SK-N-SH (cell line): ENCODE data around the gene TCF25. TPM values are rescaled to one million over a fixed set of nuclear protein-coding genes. Genes with fewer than 3 reads are reported as not detected.

ENCODE experiments used
- CTCF ChIA-PET: fragments of 300-600, 350-600 bp; formaldehyde crosslinking; extraction: SDS; loops from one replicate; lab custom pipeline; 2021; lab: Yijun Ruan, JAX
- POLR2A ChIA-PET: fragments of 350-600 bp; sonication (Branson Sonifier 250); formaldehyde crosslinking; extraction: SDS; loops from one replicate; lab custom pipeline; 2020; ENCODE audit warnings: antibody characterized with exemption, inconsistent platforms; lab: Yijun Ruan, JAX
- DNase-seq: peaks from one replicate; pipeline ENCODE4 v3.0.0; 2012
- H2AFZ ChIP-seq: fragments of 200-600 bp; sonication (generic); 2 replicates; pipeline ENCODE4 v1.8.1; 2016; ENCODE audit warnings: antibody characterized with exemption, mild to moderate bottlenecking, low read depth
- H3F3A ChIP-seq: fragments of 200-600 bp; sonication (generic); replicated peaks from 2 replicates; pipeline ENCODE3; 2016; ENCODE audit warnings: antibody characterized with exemption, mild to moderate bottlenecking; ENCODE audit not compliant: insufficient read depth
- H3K27ac ChIP-seq, 2 experiments: fragments of 200-500 bp in 1 of 2; fragments of 200-600 bp in 1 of 2; sonication (Bioruptor generic) in 1 of 2; sonication (generic), shearing (Covaris generic) in 1 of 2; 2 replicates each; pipeline versions ENCODE4 v1.5.1 to v1.6.1; 2014 to 2016; ENCODE audit warnings: low read depth in 2 of 2, inconsistent platforms in 1 of 2, low read length in 1 of 2, mild to moderate bottlenecking in 1 of 2, mixed read lengths in 1 of 2
- H3K27me3 ChIP-seq: fragments of 200-600 bp; sonication (generic), shearing (Covaris generic); 2 replicates; pipeline ENCODE4 v1.6.1; 2016; ENCODE audit warnings: mixed run types; ENCODE audit not compliant: insufficient read depth
- H3K36me3 ChIP-seq, 2 experiments: fragments of 200-500 bp in 1 of 2; fragments of 200-600 bp in 1 of 2; sonication (Bioruptor generic) in 1 of 2; sonication (generic) in 1 of 2; replicated peaks in 1 of 2; 2 replicates each; pipeline versions ENCODE3 to v1.5.1; 2014 to 2016; ENCODE audit warnings: low read length in 1 of 2, mild to moderate bottlenecking in 1 of 2; ENCODE audit not compliant: insufficient read depth in 2 of 2, control insufficient read depth in 1 of 2
- H3K4me1 ChIP-seq, 2 experiments: fragments of 200-500 bp in 1 of 2; fragments of 200-600 bp in 1 of 2; sonication (Bioruptor generic) in 1 of 2; sonication (generic), shearing (Covaris generic) in 1 of 2; 2 replicates each; pipeline versions ENCODE4 v1.5.1 to v1.6.1; 2014 to 2016; ENCODE audit warnings: low read depth in 1 of 2, low read length in 1 of 2, mixed run types in 1 of 2; ENCODE audit not compliant: insufficient read depth in 2 of 2, control insufficient read depth in 1 of 2
- H3K4me2 ChIP-seq: fragments of 200-600 bp; sonication (generic), shearing (Covaris generic); 2 replicates; pipeline ENCODE4 v1.6.1; 2017; ENCODE audit warnings: mixed run types
- H3K4me3 ChIP-seq, 2 experiments: fragments of 200-500 bp in 1 of 2; fragments of 200-600 bp in 1 of 2; sonication (Bioruptor generic) in 1 of 2; sonication (generic), shearing (Covaris generic) in 1 of 2; 2 replicates each; pipeline versions ENCODE4 v1.5.1 to v1.8.1; 2014 to 2016; ENCODE audit warnings: low read depth in 2 of 2, inconsistent platforms in 1 of 2, low read length in 1 of 2, mild to moderate bottlenecking in 1 of 2, mixed read lengths in 1 of 2, moderate library complexity in 1 of 2
- H3K79me2 ChIP-seq: fragments of 200-600 bp; sonication (generic); 2 replicates; pipeline ENCODE4 v1.8.1; 2017; ENCODE audit warnings: mild to moderate bottlenecking; ENCODE audit not compliant: insufficient read depth
- H3K9ac ChIP-seq: fragments of 200-600 bp; sonication (generic); 2 replicates; pipeline ENCODE4 v1.6.1; 2017; ENCODE audit warnings: mixed run types
- H3K9me2 ChIP-seq: fragments of 200-600 bp; sonication (generic); 2 replicates; pipeline ENCODE4 v1.6.1; 2017; ENCODE audit warnings: mixed run types
- H3K9me3 ChIP-seq: fragments of 200-600 bp; sonication (generic); 2 replicates; pipeline ENCODE4 v1.6.1; 2017; ENCODE audit warnings: mixed run types, mild to moderate bottlenecking, moderate library complexity
- H4K20me1 ChIP-seq: fragments of 200-600 bp; sonication (generic); 2 replicates; pipeline ENCODE4 v1.6.1; 2017; ENCODE audit warnings: mild to moderate bottlenecking, mixed run types; ENCODE audit not compliant: insufficient read depth
- CHD2 ChIP-seq: fragments of 150-350 bp; IDR thresholded peaks from 2 replicates; pipeline ENCODE4 v1.6.1; 2018; ENCODE audit warnings: low read length; ENCODE audit not compliant: partially characterized antibody
- ELF1 ChIP-seq: IDR thresholded peaks from 2 replicates; pipeline ENCODE4 v1.4.0; 2012
- EP300 ChIP-seq, 2 experiments: IDR thresholded peaks; 2 replicates each; pipeline versions ENCODE4 v1.4.0 to v1.6.1; 2012; ENCODE audit warnings: borderline replicate concordance in 1 of 2, low read depth in 1 of 2, low read length in 1 of 2
- EZH2phosphoT487 ChIP-seq: fragments of 200-600 bp; sonication (generic); IDR thresholded peaks from 2 replicates; pipeline ENCODE4 v1.6.1; 2017; ENCODE audit warnings: low read depth, mixed run types, mild to moderate bottlenecking, antibody characterized with exemption, moderate library complexity, borderline replicate concordance
- FOSL2 ChIP-seq: IDR thresholded peaks from 2 replicates; pipeline ENCODE4 v1.4.0; 2012; ENCODE audit warnings: low read depth, mild to moderate bottlenecking, moderate library complexity, borderline replicate concordance
- FOXJ3 ChIP-seq: sonication (generic); formaldehyde crosslinking; IDR thresholded peaks from 2 replicates; pipeline ENCODE4 v1.5.1; 2020; ENCODE audit warnings: mild to moderate bottlenecking, missing genetic modification reagents
- FOXM1 ChIP-seq: IDR thresholded peaks from 2 replicates; pipeline ENCODE4 v1.4.0; 2012; ENCODE audit warnings: low read depth, mild to moderate bottlenecking
- GABPA ChIP-seq: IDR thresholded peaks from 2 replicates; pipeline ENCODE4 v1.4.0; 2012; ENCODE audit warnings: low read depth, mild to moderate bottlenecking
- GATA2 ChIP-seq: sonication (generic); formaldehyde crosslinking; IDR thresholded peaks from 2 replicates; pipeline ENCODE4 v1.5.0; 2020; ENCODE audit warnings: mild to moderate bottlenecking, missing genetic modification reagents
- MEF2A ChIP-seq: IDR thresholded peaks from 2 replicates; pipeline ENCODE4 v1.4.0; 2012; ENCODE audit warnings: low read depth, borderline replicate concordance
- NFIC ChIP-seq: IDR thresholded peaks from 2 replicates; pipeline ENCODE4 v1.4.0; 2012; ENCODE audit warnings: borderline replicate concordance
- POLR2AphosphoS5 ChIP-seq: IDR thresholded peaks from 2 replicates; pipeline ENCODE4 v1.6.1; 2012; ENCODE audit warnings: low read depth, low read length
- RAD21 ChIP-seq: IDR thresholded peaks from 2 replicates; pipeline ENCODE4 v1.6.1; 2012; ENCODE audit warnings: mild to moderate bottlenecking, low read length
- RFX5 ChIP-seq: IDR thresholded peaks from 2 replicates; pipeline ENCODE4 v1.6.1; 2012; ENCODE audit warnings: mild to moderate bottlenecking, improper control_type of control experiment, low read length
- SIN3A ChIP-seq: IDR thresholded peaks from 2 replicates; pipeline ENCODE4 v1.6.1; 2012; ENCODE audit warnings: low read depth, mild to moderate bottlenecking, low read length, moderate library complexity, borderline replicate concordance
- TAF1 ChIP-seq: IDR thresholded peaks from 2 replicates; pipeline ENCODE4 v1.6.1; 2012; ENCODE audit warnings: low read depth, mild to moderate bottlenecking, low read length, moderate library complexity, borderline replicate concordance
- TCF12 ChIP-seq: IDR thresholded peaks from 2 replicates; pipeline ENCODE4 v1.4.0; 2012
- TEAD4 ChIP-seq: IDR thresholded peaks from 2 replicates; pipeline ENCODE4 v1.4.0; 2012; ENCODE audit warnings: mild to moderate bottlenecking, borderline replicate concordance; ENCODE audit not compliant: insufficient read depth
- WGBS: methylation state at CpG from one replicate; pipeline ENCODE4 v1.1.6; 2017; ENCODE audit warnings: low lambda C conversion rate; 5-methylcytosine and 5-hydroxymethylcytosine counted together
- polyA plus RNA-seq, 3 experiments: library from polyadenylated mRNA; depleted of rRNA; stranded (reverse); fragments of >200 nt; gene quantifications; 2 replicates each; pipeline ENCODE4 v1.2.3, GENCODE V29; 2012
- TF ChIP-seq, protein P1 (sequence below): IDR thresholded peaks from 2 replicates; pipeline ENCODE4 v1.4.0; 2012; ENCODE audit warnings: low read depth

The TCF25 gene
- polyA plus RNA-seq, 1 of the 3 experiments (the other 2 are of a cell fraction), result 208 TPM

- no peak overlapping the region for H2AFZ ChIP-seq
- CTCF ChIA-PET, result interaction anchor here (7.0 kb wide), 1 partner anchor 11 kb away, joined by 53 read pairs; the partner anchor contains the start of gene TUBB3
These were observed 38.8 kb downstream of the TCF25 start for GRCh38 chr16:89912143-89912542.

DNA sequence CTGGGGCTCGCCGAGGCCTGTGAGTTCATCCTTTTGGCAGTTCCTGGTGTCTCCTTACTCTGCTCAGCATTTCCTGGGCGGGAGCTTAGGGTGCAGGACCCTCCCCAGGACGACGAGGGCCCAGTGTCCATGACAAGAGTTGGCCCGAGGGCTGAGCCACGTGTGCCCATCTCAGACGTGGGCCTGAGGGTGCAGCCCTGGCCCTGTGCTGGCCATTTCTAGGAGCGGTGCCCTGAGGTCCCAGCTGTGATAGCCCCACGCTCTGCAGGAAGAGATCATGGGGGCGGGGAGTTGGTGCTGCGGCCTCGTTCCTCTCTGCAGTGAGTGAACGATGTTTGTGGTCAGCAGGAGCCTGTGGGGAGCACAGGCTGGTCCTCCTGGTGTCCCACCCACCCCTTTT is 39.2 kb downstream of the TCF25 start:
- H3K9me2 ChIP-seq, result no peaks in the 10 kb centered on the region
- H3K4me2 ChIP-seq, result no peak overlapping the region
- no peaks in the 10 kb centered on the region for H4K20me1 ChIP-seq
- H3K36me3 ChIP-seq, result peaks cover 16 to 25% of the 10 kb centered on the region in 2 experiments
- peaks cover 0 to 5% of the 10 kb centered on the region in 2 experiments; a peak in 2 of 4 replicates for H3K4me1 ChIP-seq
- H3K79me2 ChIP-seq, result no peaks in the 10 kb centered on the region
- DNase-seq, result no peak
- no peaks in the 10 kb centered on the region for H3K27me3 ChIP-seq
- peaks cover 14% of the 10 kb centered on the region for H3F3A ChIP-seq
- 94% methylated on average over 11 of the region's 14 CpGs for WGBS
- H3K4me3 ChIP-seq, result no peak overlapping the region
- ChIA-PET CTCF (interaction anchor here (1.0 to 7.0 kb wide), 2 partner anchors 11 to 207 kb away, joined by 3 to 53 read pairs; partner anchors contain the start of gene TUBB3), POLR2A (interaction anchor here (1.4 kb wide), 1 partner anchor 9 kb away, joined by 6 read pairs; no protein-coding TSS in a partner anchor)
- no peaks in the 10 kb centered on the region for H3K9me3 ChIP-seq
- H3K27ac ChIP-seq, result no peak overlapping the region
- TF ChIP-seq RFX5 (no peak), SIN3A (no peak)
- TF ChIP-seq, protein P1, sequence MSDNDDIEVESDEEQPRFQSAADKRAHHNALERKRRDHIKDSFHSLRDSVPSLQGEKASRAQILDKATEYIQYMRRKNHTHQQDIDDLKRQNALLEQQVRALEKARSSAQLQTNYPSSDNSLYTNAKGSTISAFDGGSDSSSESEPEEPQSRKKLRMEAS, result no peak
- no peak overlapping the region for H3K9ac ChIP-seq
- H2AFZ ChIP-seq, result no peak overlapping the region

More at GRCh38 chr16:89912143-89912542, 38.8 kb downstream of the TCF25 start:
- no peak for TF ChIP-seq TAF1
- TF ChIP-seq FOXM1, result no peak
- TF ChIP-seq TCF12, result no peak
- no peak for TF ChIP-seq EZH2phosphoT487
- Histone ChIP-seq H3K4me2 (no peak overlapping the region), H3K27ac (no peak overlapping the region), H3K79me2 (no peaks in the 10 kb centered on the region), H3K36me3 (peaks cover 16 to 25% of the 10 kb centered on the region in 2 experiments), H3K9ac (no peak overlapping the region), H3K9me2 (no peaks in the 10 kb centered on the region), H3K4me3 (no peak overlapping the region), H4K20me1 (no peaks in the 10 kb centered on the region), H3K9me3 (no peaks in the 10 kb centered on the region), H3K4me1 (peaks cover 0 to 3% of the 10 kb centered on the region in 2 experiments; a peak in 1 of 4 replicates), H3F3A (peaks cover 11% of the 10 kb centered on the region), H3K27me3 (no peaks in the 10 kb centered on the region)
- 97% methylated on average over 3 of the region's 13 CpGs for WGBS
- POLR2A ChIA-PET, result interaction anchor here (0.7 to 1.4 kb wide), 2 partner anchors 10 to 12 kb away, joined by 3 to 6 read pairs; no protein-coding TSS in a partner anchor
- no peak for DNase-seq

DNA sequence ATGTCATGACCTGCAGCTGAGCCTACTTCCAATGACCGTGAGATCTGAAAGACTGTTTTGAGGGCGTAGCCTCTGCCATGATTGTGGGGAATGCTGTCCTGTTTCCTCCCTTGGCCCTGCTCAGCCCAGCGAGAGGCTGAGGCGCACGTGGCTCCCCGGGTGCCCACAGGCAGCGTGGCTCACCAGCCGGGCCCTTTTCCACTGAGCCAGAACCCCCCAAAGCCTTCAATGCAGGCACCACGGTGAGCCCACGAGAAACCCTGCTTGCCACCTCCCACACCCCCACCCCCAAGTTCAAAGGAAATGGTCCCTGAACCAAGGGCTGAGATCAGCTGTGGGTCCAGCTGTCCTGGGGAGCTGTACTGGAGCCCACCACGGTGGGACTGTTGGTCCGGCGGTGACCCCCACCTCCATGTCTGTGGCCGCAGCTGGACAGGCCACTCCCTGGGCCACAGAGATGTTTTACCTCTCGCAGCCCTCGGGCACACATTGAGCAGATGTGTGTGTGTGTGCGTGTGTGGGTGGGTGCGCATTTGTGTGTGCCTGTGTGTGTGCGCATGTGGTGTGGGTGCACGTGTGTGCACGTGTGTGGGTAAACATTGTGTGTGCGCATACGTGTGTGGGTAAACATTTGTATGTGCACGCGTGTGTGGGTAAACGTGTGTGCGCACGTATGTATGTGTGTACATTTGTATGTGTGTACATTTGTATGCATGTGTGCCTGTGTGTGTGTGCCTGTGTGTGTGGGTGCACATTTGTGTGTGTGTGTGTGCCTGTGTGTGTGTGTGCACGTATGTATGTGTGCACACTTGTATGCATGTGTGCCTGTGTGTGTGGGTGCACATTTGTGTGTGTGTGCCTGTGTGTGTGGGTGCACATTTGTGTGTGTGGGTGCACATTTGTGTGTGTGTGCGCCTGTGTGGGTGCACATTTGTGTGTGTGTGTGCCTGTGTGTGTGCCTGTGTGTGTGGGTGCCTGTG is 40.3 kb downstream of the TCF25 start:
- peaks cover 15 to 25% of the 10 kb centered on the region in 2 experiments for H3K36me3 ChIP-seq
- peaks cover 0 to 16% of the 10 kb centered on the region in 2 experiments; a peak in 3 of 4 replicates for H3K4me1 ChIP-seq
- no peak overlapping the region for H3K4me2 ChIP-seq
- no peaks in the 10 kb centered on the region for H3K9me2 ChIP-seq
- H3K27me3 ChIP-seq, result no peaks in the 10 kb centered on the region
- peaks cover 14% of the 10 kb centered on the region for H3F3A ChIP-seq
- no peak for DNase-seq
- no peaks in the 10 kb centered on the region for H3K9me3 ChIP-seq
- no peaks in the 10 kb centered on the region for H3K79me2 ChIP-seq
- no peak overlapping the region for H3K27ac ChIP-seq
- no peak overlapping the region for H3K9ac ChIP-seq
- ChIA-PET CTCF (interaction anchor here (1.0 to 7.0 kb wide), 2 partner anchors 10 to 208 kb away, joined by 3 to 53 read pairs; partner anchors contain the start of gene TUBB3), POLR2A (interaction anchor here (1.4 kb wide), 1 partner anchor 8 kb away, joined by 6 read pairs; no protein-coding TSS in a partner anchor)
- WGBS, result 95% methylated on average over 18 of the region's 30 CpGs
- H3K4me3 ChIP-seq, result no peak overlapping the region
- H2AFZ ChIP-seq, result no peak overlapping the region
- H4K20me1 ChIP-seq, result no peaks in the 10 kb centered on the region
- no peak for TF ChIP-seq FOXJ3 (CRISPR knock-in tag)
- TF ChIP-seq POLR2AphosphoS5, result no peak
- TF ChIP-seq RAD21, result no peak
- TF ChIP-seq TCF12, result no peak
- no peak for TF ChIP-seq NFIC
- TF ChIP-seq TAF1, result no peak
- no peak for TF ChIP-seq GATA2 (CRISPR knock-in tag)
- TF ChIP-seq FOSL2, result no peak
- no peak for TF ChIP-seq EP300 (IDR thresholded peaks at IDR 0.05; ENCODE audit: borderline replicate concordance in 1 of 2, low read depth in 1 of 2, low read length in 1 of 2)
- no peak for TF ChIP-seq TEAD4
- no peak for TF ChIP-seq RFX5
- TF ChIP-seq MEF2A, result no peak
- no peak for TF ChIP-seq GABPA
- no peak for TF ChIP-seq ELF1
- TF ChIP-seq SIN3A, result no peak
- no peak for TF ChIP-seq CHD2
- no peak for TF ChIP-seq EZH2phosphoT487
